ENCODE data around the gene LAMA2.

DNA sequence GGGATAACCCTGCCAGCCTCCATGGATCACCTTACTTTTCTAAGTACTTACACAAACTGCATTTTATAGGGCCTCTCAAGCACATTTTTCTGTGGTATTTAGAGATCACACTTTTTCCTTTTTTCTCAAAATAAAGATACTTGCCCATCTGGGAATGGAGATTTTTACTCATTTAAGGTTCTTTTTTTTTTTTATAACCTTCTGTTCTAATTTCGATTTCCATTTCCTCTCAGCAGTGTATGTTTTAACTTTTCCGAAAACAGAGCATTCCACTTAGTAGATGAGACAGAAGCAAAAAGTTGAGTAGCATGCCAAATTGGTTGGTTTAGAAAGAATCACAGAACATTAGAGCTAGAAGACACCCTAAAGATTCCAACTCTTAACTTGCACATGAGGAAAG lies 612.7 kb downstream of the LAMA2 start:
- no peak for TF ChIP-seq POLR2A (IDR thresholded peaks at IDR 0.05; ENCODE audit: low read length)
- TF ChIP-seq GATA1 (IDR thresholded peaks at IDR 0.05; ENCODE audit: low read depth, low read length) = no peak

Measured in erythroblast (primary cell).